ENCODE measurements around the gene XXYLT1. TPM values are rescaled to one million over a fixed set of nuclear protein-coding genes. Genes with fewer than 3 reads are reported as not detected.

Gene XXYLT1
- total RNA-seq, 1 experiment from 2014 or later: 25.5 TPM

- Histone ChIP-seq H3K4me2 (ENCODE audit: low read length) (no peak overlapping the region), H3K9me3 (ENCODE audit: low read length) (no peaks in the 10 kb centered on the region), H3K36me3 (ENCODE audit: low read depth, low read length) (no peaks in the 10 kb centered on the region), H3K9ac (ENCODE audit: low read length) (no peak overlapping the region), H4K20me1 (ENCODE audit: low read length) (no peaks in the 10 kb centered on the region), H3K4me1 (ENCODE audit: insufficient read depth, low read length) (no peaks in the 10 kb centered on the region), H3K27ac (ENCODE audit: low read length) (no peak overlapping the region), H2AFZ (ENCODE audit: low read length) (no peak overlapping the region), H3K79me2 (ENCODE audit: low read length) (no peaks in the 10 kb centered on the region), H3K27me3 (ENCODE audit: low read length) (no peaks in the 10 kb centered on the region), H3K9me2 (replicated peaks; ENCODE audit: low read length) (no peaks in the 10 kb centered on the region), H3F3A (ENCODE audit: low read length, unreplicated experiment) (no peaks in the 10 kb centered on the region), H3K4me3 (ENCODE audit: low read length) (no peak overlapping the region)
- intact Hi-C loops (cut with micrococcal nuclease): no loop called here
- TF ChIP-seq EZH2 (IDR thresholded peaks at IDR 0.05; ENCODE audit: low read length, unreplicated experiment): no peak
- no peak for TF ChIP-seq EZH2phosphoT487 (IDR thresholded peaks at IDR 0.05; ENCODE audit: borderline replicate concordance, low read length)
- TF ChIP-seq CTCF (conservative IDR thresholded peaks at IDR 0.05; ENCODE audit: low read depth, low read length): no peak
- POLR2A ChIA-PET (ENCODE audit: unreplicated experiment): no interaction called here
- CTCF ChIA-PET: no interaction called here
- DNase-seq: no peak
- ATAC-seq: no peak
- no TSS peak for BruUV-seq (replicated peaks)
Observed at GRCh38 chr3:195172039-195172684, 98.8 kb downstream of the XXYLT1 start.

- no peaks in the 10 kb centered on the region for H3K9me2 ChIP-seq (replicated peaks; ENCODE audit: low read length)
- no peak overlapping the region for H3K27ac ChIP-seq (ENCODE audit: low read length)
- no peaks in the 10 kb centered on the region for H3F3A ChIP-seq (ENCODE audit: low read length, unreplicated experiment)
- intact Hi-C loops (cut with micrococcal nuclease): no loop called here
- DNase-seq (no peak), ATAC-seq (no peak)
- H3K79me2 ChIP-seq (ENCODE audit: low read length): no peaks in the 10 kb centered on the region
- no peaks in the 10 kb centered on the region for H4K20me1 ChIP-seq (ENCODE audit: low read length)
- no peak overlapping the region for H2AFZ ChIP-seq (ENCODE audit: low read length)
- no peaks in the 10 kb centered on the region for H3K4me1 ChIP-seq (ENCODE audit: insufficient read depth, low read length)
- POLR2A ChIA-PET (ENCODE audit: unreplicated experiment): no interaction called here
- H3K4me2 ChIP-seq (ENCODE audit: low read length): no peak overlapping the region
- H3K4me3 ChIP-seq (ENCODE audit: low read length): no peak overlapping the region
- TF ChIP-seq CTCF (conservative IDR thresholded peaks at IDR 0.05; ENCODE audit: low read depth, low read length): no peak
- TF ChIP-seq EZH2phosphoT487 (IDR thresholded peaks at IDR 0.05; ENCODE audit: borderline replicate concordance, low read length): no peak
- TF ChIP-seq EZH2 (IDR thresholded peaks at IDR 0.05; ENCODE audit: low read length, unreplicated experiment): no peak
- H3K9me3 ChIP-seq (ENCODE audit: low read length): no peaks in the 10 kb centered on the region
- no peak overlapping the region for H3K9ac ChIP-seq (ENCODE audit: low read length)
- no peaks in the 10 kb centered on the region for H3K27me3 ChIP-seq (ENCODE audit: low read length)
- no peaks in the 10 kb centered on the region for H3K36me3 ChIP-seq (ENCODE audit: low read depth, low read length)
- no TSS peak for BruUV-seq (replicated peaks)
- CTCF ChIA-PET: no interaction called here
Observed at GRCh38 chr3:195171093-195171873, 99.7 kb downstream of the XXYLT1 start.

GRCh38 chr3:195170496-195170895, 100.5 kb downstream of the XXYLT1 start:
- CTCF ChIA-PET: no interaction called here
- no peaks in the 10 kb centered on the region for H3K36me3 ChIP-seq (ENCODE audit: low read depth, low read length)

More at GRCh38 chr3:195170496-195170895, 100.5 kb downstream of the XXYLT1 start:
- TF ChIP-seq EZH2phosphoT487 (IDR thresholded peaks at IDR 0.05; ENCODE audit: borderline replicate concordance, low read length) (no peak), EZH2 (IDR thresholded peaks at IDR 0.05; ENCODE audit: low read length, unreplicated experiment) (no peak), CTCF (conservative IDR thresholded peaks at IDR 0.05; ENCODE audit: low read depth, low read length) (no peak)
- Histone ChIP-seq H3K4me3 (ENCODE audit: low read length) (no peak overlapping the region), H3K9me2 (replicated peaks; ENCODE audit: low read length) (no peaks in the 10 kb centered on the region), H3K4me2 (ENCODE audit: low read length) (no peak overlapping the region), H3K27ac (ENCODE audit: low read length) (no peak overlapping the region), H4K20me1 (ENCODE audit: low read length) (no peaks in the 10 kb centered on the region), H3K79me2 (ENCODE audit: low read length) (no peaks in the 10 kb centered on the region), H3K27me3 (ENCODE audit: low read length) (no peaks in the 10 kb centered on the region), H3K9me3 (ENCODE audit: low read length) (no peaks in the 10 kb centered on the region), H3F3A (ENCODE audit: low read length, unreplicated experiment) (no peaks in the 10 kb centered on the region), H3K9ac (ENCODE audit: low read length) (no peak overlapping the region), H2AFZ (ENCODE audit: low read length) (no peak overlapping the region), H3K4me1 (ENCODE audit: insufficient read depth, low read length) (no peaks in the 10 kb centered on the region)
- ATAC-seq (no peak), DNase-seq (no peak)
- BruUV-seq (replicated peaks): no TSS peak
- intact Hi-C loops (cut with micrococcal nuclease): no loop called here
- POLR2A ChIA-PET (ENCODE audit: unreplicated experiment): no interaction called here
